Karpas-422 (cell line): ENCODE data around the gene MAGI2. TPM values are rescaled to one million over a fixed set of nuclear protein-coding genes. Genes with fewer than 3 reads are reported as not detected.

Experiments
- DNase-seq: peaks from one replicate; pipeline ENCODE4 v3.0.0-alpha.2; 2015
- H2AFZ ChIP-seq: fragments of 200-600 bp; sonication (generic); 2 replicates; pipeline ENCODE4 v1.6.1; 2014; ENCODE audit warnings: antibody characterized with exemption, low read length, mixed read lengths
- H3K27ac ChIP-seq: fragments of 200-600 bp; sonication (generic); 2 replicates; pipeline ENCODE4 v1.5.1; 2014; ENCODE audit warnings: mild to moderate bottlenecking, low read length, moderate library complexity
- H3K27me3 ChIP-seq: fragments of 200-600 bp; sonication (generic); 2 replicates; pipeline ENCODE4 v1.6.1; 2014; ENCODE audit warnings: low read length, mixed read lengths
- H3K36me3 ChIP-seq: fragments of 200-600 bp; sonication (generic); 2 replicates; pipeline ENCODE4 v1.6.1; 2014; ENCODE audit warnings: low read length, mixed read lengths; ENCODE audit not compliant: insufficient read depth
- H3K4me1 ChIP-seq: fragments of 200-600 bp; sonication (generic); 2 replicates; pipeline ENCODE4 v1.6.1; 2014; ENCODE audit warnings: mild to moderate bottlenecking, low read length, mixed read lengths
- H3K4me2 ChIP-seq: fragments of 200-600 bp; sonication (generic); 2 replicates; pipeline ENCODE4 v1.6.1; 2014; ENCODE audit warnings: low read length, low read depth, mild to moderate bottlenecking; ENCODE audit not compliant: poor library complexity, severe bottlenecking
- H3K4me3 ChIP-seq: fragments of 200-600 bp; sonication (generic); 2 replicates; pipeline ENCODE4 v1.5.1; 2014; ENCODE audit warnings: mild to moderate bottlenecking, antibody characterized with exemption, low read length, mixed read lengths
- H3K79me2 ChIP-seq: fragments of 200-600 bp; sonication (generic); 2 replicates; pipeline ENCODE4 v1.6.1; 2014; ENCODE audit warnings: mild to moderate bottlenecking, low read length, mixed read lengths
- H3K9ac ChIP-seq: fragments of 200-600 bp; sonication (generic); 2 replicates; pipeline ENCODE4 v1.6.0; 2014; ENCODE audit warnings: low read length
- H3K9me2 ChIP-seq: fragments of 200-600 bp; sonication (generic), shearing (Covaris generic); replicated peaks from 2 replicates; pipeline ENCODE4 v1.6.0; 2014; ENCODE audit warnings: mild to moderate bottlenecking, low read length, moderate library complexity; ENCODE audit not compliant: insufficient read depth
- H3K9me3 ChIP-seq: fragments of 300-700, 200-600 bp; sonication (generic); 2 replicates; pipeline ENCODE4 v1.6.1; 2014; ENCODE audit warnings: low read length, mixed read lengths
- H4K20me1 ChIP-seq: fragments of 200-600 bp; sonication (generic); 2 replicates; pipeline ENCODE4 v1.6.1; 2014; ENCODE audit warnings: mild to moderate bottlenecking, antibody characterized with exemption, low read length, low read depth; ENCODE audit not compliant: insufficient read depth
- total RNA-seq: library from RNA; depleted of rRNA; stranded (reverse); fragments of >200 nt; shearing (Covaris generic); gene quantifications from 2 replicates; pipeline ENCODE4 v1.2.3, GENCODE V29; 2014; ENCODE audit warnings: low replicate concordance

The MAGI2 gene
- total RNA-seq, 1 experiment from 2014 or later, result 0.93 TPM

GRCh38 chr7:78220754-78221153, 1232.7 kb downstream of the MAGI2 start:
- Histone ChIP-seq H3K36me3 (no peaks in the 10 kb centered on the region), H3K9ac (no peak overlapping the region), H3K27me3 (no peaks in the 10 kb centered on the region), H3K79me2 (no peaks in the 10 kb centered on the region), H3K4me2 (no peak overlapping the region), H3K4me3 (no peak overlapping the region), H3K4me1 (no peaks in the 10 kb centered on the region), H3K9me2 (no peaks in the 10 kb centered on the region), H3K9me3 (no peaks in the 10 kb centered on the region), H4K20me1 (no peaks in the 10 kb centered on the region), H2AFZ (no peak overlapping the region), H3K27ac (no peak overlapping the region)
- DNase-seq, result no peak

GRCh38 chr7:78218876-78219275, 1234.6 kb downstream of the MAGI2 start:
- Histone ChIP-seq H3K4me3 (no peak overlapping the region), H3K9me2 (no peaks in the 10 kb centered on the region), H3K79me2 (no peaks in the 10 kb centered on the region), H3K9ac (no peak overlapping the region), H3K36me3 (no peaks in the 10 kb centered on the region), H2AFZ (no peak overlapping the region), H4K20me1 (no peaks in the 10 kb centered on the region), H3K4me1 (no peaks in the 10 kb centered on the region), H3K4me2 (no peak overlapping the region), H3K9me3 (no peaks in the 10 kb centered on the region), H3K27me3 (no peaks in the 10 kb centered on the region), H3K27ac (no peak overlapping the region)
- no peak for DNase-seq

GRCh38 chr7:78218051-78218450, 1235.4 kb downstream of the MAGI2 start:
- H3K36me3 ChIP-seq, result no peaks in the 10 kb centered on the region
- DNase-seq, result no peak
- no peak overlapping the region for H3K27ac ChIP-seq
- no peaks in the 10 kb centered on the region for H3K79me2 ChIP-seq
- H3K4me3 ChIP-seq, result no peak overlapping the region
- no peaks in the 10 kb centered on the region for H3K9me3 ChIP-seq
- no peak overlapping the region for H2AFZ ChIP-seq
- H3K27me3 ChIP-seq, result no peaks in the 10 kb centered on the region
- H3K4me1 ChIP-seq, result no peaks in the 10 kb centered on the region
- no peak overlapping the region for H3K9ac ChIP-seq
- no peaks in the 10 kb centered on the region for H4K20me1 ChIP-seq
- H3K4me2 ChIP-seq, result no peak overlapping the region
- H3K9me2 ChIP-seq, result no peaks in the 10 kb centered on the region

DNA sequence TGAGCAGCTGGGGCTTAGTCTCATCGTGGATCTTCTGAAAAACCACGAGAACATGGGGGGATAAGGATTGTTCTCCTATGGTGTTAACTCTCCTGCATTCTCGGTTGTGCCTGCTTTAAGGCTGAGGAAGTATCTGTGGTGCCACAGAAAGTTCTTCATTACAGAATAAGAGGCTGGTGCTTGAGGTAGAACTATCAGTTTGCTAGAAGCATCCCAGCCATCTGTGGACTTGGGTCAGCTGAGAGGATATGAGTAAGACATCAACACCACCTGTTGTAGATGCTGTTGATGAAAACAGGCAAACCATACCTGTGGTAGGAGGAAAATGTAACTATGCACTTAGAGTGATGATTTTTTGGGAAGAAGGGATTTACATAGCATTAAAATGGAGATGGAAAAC, 1238.3 kb downstream of the MAGI2 start:
- no peak for DNase-seq
- Histone ChIP-seq H3K9me2 (no peaks in the 10 kb centered on the region), H3K4me2 (no peak overlapping the region), H2AFZ (no peak overlapping the region), H3K36me3 (no peaks in the 10 kb centered on the region), H3K4me3 (no peak overlapping the region), H3K27me3 (no peaks in the 10 kb centered on the region), H3K27ac (no peak overlapping the region), H4K20me1 (no peaks in the 10 kb centered on the region), H3K79me2 (no peaks in the 10 kb centered on the region), H3K4me1 (no peaks in the 10 kb centered on the region), H3K9ac (no peak overlapping the region), H3K9me3 (no peaks in the 10 kb centered on the region)

- Histone ChIP-seq H3K27me3 (no peaks in the 10 kb centered on the region), H3K9me2 (no peaks in the 10 kb centered on the region), H3K36me3 (no peaks in the 10 kb centered on the region), H3K79me2 (no peaks in the 10 kb centered on the region), H2AFZ (no peak overlapping the region), H3K9ac (no peak overlapping the region), H3K4me1 (no peaks in the 10 kb centered on the region), H3K4me2 (no peak overlapping the region), H3K27ac (no peak overlapping the region), H4K20me1 (no peaks in the 10 kb centered on the region), H3K9me3 (no peaks in the 10 kb centered on the region), H3K4me3 (no peak overlapping the region)
- DNase-seq, result no peak
Measured at GRCh38 chr7:78213402-78213801, 1240.1 kb downstream of the MAGI2 start.

DNA sequence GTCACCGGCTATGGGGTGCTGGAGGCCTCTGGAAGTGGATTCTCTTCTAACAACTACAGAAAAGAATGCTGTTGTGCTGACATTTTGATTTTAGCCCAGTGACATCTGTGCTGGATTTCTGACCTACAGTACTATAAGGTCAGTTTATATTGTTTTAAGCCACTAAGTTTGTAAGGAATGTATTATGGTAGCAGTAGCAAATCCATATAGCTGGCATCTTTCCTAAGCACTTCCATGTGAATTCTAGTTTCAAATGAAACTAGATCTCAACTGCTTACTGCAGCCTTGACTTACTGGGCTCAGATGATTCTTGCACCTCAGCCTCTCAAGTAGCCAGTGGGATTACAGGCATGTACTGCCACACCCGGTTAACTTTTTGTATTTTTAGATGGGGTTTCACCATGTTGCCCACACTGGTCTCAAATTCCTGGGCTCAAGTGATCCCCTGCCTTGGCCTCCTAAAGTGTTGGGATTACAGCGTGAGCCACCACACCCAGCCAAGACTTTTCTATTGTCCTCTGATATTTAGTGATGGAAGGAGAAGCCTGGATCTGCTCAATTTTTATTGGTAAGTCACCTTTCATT, 1240.9 kb downstream of the MAGI2 start:
- Histone ChIP-seq H3K27me3 (no peaks in the 10 kb centered on the region), H3K9ac (no peak overlapping the region), H2AFZ (no peak overlapping the region), H3K9me3 (no peaks in the 10 kb centered on the region), H3K4me2 (no peak overlapping the region), H3K27ac (no peak overlapping the region), H3K36me3 (no peaks in the 10 kb centered on the region), H4K20me1 (no peaks in the 10 kb centered on the region), H3K9me2 (no peaks in the 10 kb centered on the region), H3K4me3 (no peak overlapping the region), H3K79me2 (no peaks in the 10 kb centered on the region), H3K4me1 (no peaks in the 10 kb centered on the region)
- no peak for DNase-seq

GRCh38 chr7:78207269-78207668, 1246.2 kb downstream of the MAGI2 start:
- H3K9ac ChIP-seq, result no peak overlapping the region
- no peaks in the 10 kb centered on the region for H4K20me1 ChIP-seq
- H3K9me2 ChIP-seq, result no peaks in the 10 kb centered on the region
- H3K4me2 ChIP-seq, result no peak overlapping the region
- no peak overlapping the region for H3K27ac ChIP-seq
- no peak overlapping the region for H3K4me3 ChIP-seq
- H3K9me3 ChIP-seq, result no peaks in the 10 kb centered on the region
- H3K79me2 ChIP-seq, result no peaks in the 10 kb centered on the region
- no peak overlapping the region for H2AFZ ChIP-seq
- no peaks in the 10 kb centered on the region for H3K4me1 ChIP-seq
- H3K36me3 ChIP-seq, result no peaks in the 10 kb centered on the region
- H3K27me3 ChIP-seq, result no peaks in the 10 kb centered on the region
- no peak for DNase-seq

DNA sequence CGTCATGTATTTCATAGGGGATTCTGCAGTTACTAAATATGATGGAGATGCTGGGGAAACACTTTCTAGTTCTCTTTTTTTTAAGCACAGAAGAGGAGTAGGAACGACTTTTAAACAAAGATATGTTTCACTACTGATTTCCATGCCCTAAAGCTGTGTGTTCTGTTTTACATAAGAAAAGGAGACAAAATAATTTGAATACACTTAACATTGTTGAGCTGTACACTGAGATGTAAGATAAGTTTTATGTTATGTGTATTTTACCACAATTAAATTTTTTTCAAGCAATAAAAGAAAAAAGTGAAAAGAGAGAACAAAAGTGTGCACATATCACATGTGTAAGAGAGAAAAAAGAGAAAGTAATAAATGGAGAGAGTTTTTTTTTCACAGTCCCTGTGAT, 1246.7 kb downstream of the MAGI2 start:
- Histone ChIP-seq H3K9ac (no peak overlapping the region), H3K36me3 (no peaks in the 10 kb centered on the region), H3K9me3 (no peaks in the 10 kb centered on the region), H3K4me3 (no peak overlapping the region), H3K4me1 (no peaks in the 10 kb centered on the region), H3K27ac (no peak overlapping the region), H3K27me3 (no peaks in the 10 kb centered on the region), H2AFZ (no peak overlapping the region), H3K9me2 (no peaks in the 10 kb centered on the region), H3K79me2 (no peaks in the 10 kb centered on the region), H4K20me1 (no peaks in the 10 kb centered on the region), H3K4me2 (no peak overlapping the region)
- DNase-seq, result no peak
